Trophoblast cell (in vitro differentiated cells and primary cell): Measurements from ENCODE around the gene NPM3.

Experiments
- DNase-seq, 2 donors: peaks; one replicate each; pipeline ENCODE4 v3.0.0-alpha.2; 2016
- H2AFZ ChIP-seq: 2 replicates; pipeline ENCODE4 v1.6.1; 2013; ENCODE audit warnings: low read length, moderate library complexity, mild to moderate bottlenecking; ENCODE audit not compliant: insufficient read depth, poor library complexity
- H2AK5ac ChIP-seq: 2 replicates; pipeline ENCODE4 v1.6.1; 2013; ENCODE audit warnings: mild to moderate bottlenecking, low read length
- H2BK120ac ChIP-seq: 2 replicates; pipeline ENCODE4 v1.6.1; 2013; ENCODE audit warnings: low read length, mild to moderate bottlenecking, moderate library complexity; ENCODE audit not compliant: insufficient read depth, poor library complexity
- H2BK12ac ChIP-seq: 2 replicates; pipeline ENCODE4 v1.6.1; 2013; ENCODE audit warnings: mild to moderate bottlenecking, low read length, moderate library complexity
- H2BK5ac ChIP-seq: 2 replicates; pipeline ENCODE4 v1.6.1; 2013; ENCODE audit warnings: low read length, low read depth, moderate library complexity, mild to moderate bottlenecking; ENCODE audit not compliant: poor library complexity
- H3K14ac ChIP-seq: 2 replicates; pipeline ENCODE4 v1.6.1; 2013; ENCODE audit warnings: mild to moderate bottlenecking, low read length
- H3K18ac ChIP-seq: 2 replicates; pipeline ENCODE4 v1.6.1; 2013; ENCODE audit warnings: mild to moderate bottlenecking, low read length
- H3K23ac ChIP-seq: 2 replicates; pipeline ENCODE4 v1.6.1; 2013; ENCODE audit warnings: low read length
- H3K27ac ChIP-seq: 2 replicates; pipeline ENCODE4 v1.5.1; 2013; ENCODE audit warnings: low read depth, mild to moderate bottlenecking, inconsistent platforms, low read length, moderate library complexity
- H3K27me3 ChIP-seq: 2 replicates; pipeline ENCODE4 v1.6.1; 2013; ENCODE audit warnings: inconsistent platforms, mild to moderate bottlenecking, low read length, moderate library complexity; ENCODE audit not compliant: insufficient read depth
- H3K36me3 ChIP-seq, 2 experiments: 1 replicate in 1 of 2; 2 replicates in 1 of 2; pipeline ENCODE4 v1.6.1; 2013; ENCODE audit warnings: low read length in 2 of 2, mild to moderate bottlenecking in 2 of 2, moderate library complexity in 1 of 2; ENCODE audit not compliant: insufficient read depth in 2 of 2, control insufficient read depth in 1 of 2
- H3K4ac ChIP-seq: 2 replicates; pipeline ENCODE4 v1.6.1; 2013; ENCODE audit warnings: low read depth, mild to moderate bottlenecking, low read length, moderate library complexity
- H3K4me1 ChIP-seq, 2 experiments: 1 replicate in 1 of 2; 2 replicates in 1 of 2; pipeline ENCODE4 v1.6.1; 2013; ENCODE audit warnings: low read length in 2 of 2, mild to moderate bottlenecking in 2 of 2, moderate library complexity in 1 of 2; ENCODE audit not compliant: insufficient read depth in 2 of 2, control insufficient read depth in 1 of 2
- H3K4me2 ChIP-seq: 2 replicates; pipeline ENCODE4 v1.6.1; 2013; ENCODE audit warnings: inconsistent platforms, mild to moderate bottlenecking, low read length, moderate library complexity
- H3K4me3 ChIP-seq: 2 replicates; pipeline ENCODE4 v1.5.1; 2013; ENCODE audit warnings: mild to moderate bottlenecking, low read depth, low read length, inconsistent platforms
- H3K79me1 ChIP-seq: one replicate; pipeline ENCODE4 v1.6.1; 2013; ENCODE audit warnings: low read length
- H3K79me2 ChIP-seq: 2 replicates; pipeline ENCODE4 v1.6.1; 2013; ENCODE audit warnings: low read length, mild to moderate bottlenecking; ENCODE audit not compliant: control insufficient read depth, insufficient read depth, poor library complexity
- H3K9ac ChIP-seq: 2 replicates; pipeline ENCODE4 v1.6.1; 2013; ENCODE audit warnings: mild to moderate bottlenecking, low read length
- H3K9me3 ChIP-seq: 2 replicates; pipeline ENCODE4 v1.6.1; 2013; ENCODE audit warnings: low read depth, mild to moderate bottlenecking, control low read depth, inconsistent platforms, low read length; ENCODE audit not compliant: insufficient read depth
- H4K12ac ChIP-seq: 2 replicates; pipeline ENCODE4 v1.6.1; 2013; ENCODE audit warnings: low read depth, mild to moderate bottlenecking, low read length, moderate library complexity
- H4K8ac ChIP-seq: 2 replicates; pipeline ENCODE4 v1.6.1; 2013; ENCODE audit warnings: low read depth, mild to moderate bottlenecking, low read length, moderate library complexity
- H4K91ac ChIP-seq: one replicate; pipeline ENCODE4 v1.6.1; 2013; ENCODE audit warnings: low read depth, mild to moderate bottlenecking, low read length, moderate library complexity
- WGBS: extraction: QIAGEN DNeasy Blood & Tissue Kit; methylation state at CpG from one replicate; pipeline ENCODE4 v1.1.7; 2013; ENCODE audit warnings: missing lambda C conversion rate; ENCODE audit not compliant: insufficient read length, insufficient coverage; ENCODE audit errors: extremely low coverage; 5-methylcytosine and 5-hydroxymethylcytosine counted together

NPM3 gene

DNA sequence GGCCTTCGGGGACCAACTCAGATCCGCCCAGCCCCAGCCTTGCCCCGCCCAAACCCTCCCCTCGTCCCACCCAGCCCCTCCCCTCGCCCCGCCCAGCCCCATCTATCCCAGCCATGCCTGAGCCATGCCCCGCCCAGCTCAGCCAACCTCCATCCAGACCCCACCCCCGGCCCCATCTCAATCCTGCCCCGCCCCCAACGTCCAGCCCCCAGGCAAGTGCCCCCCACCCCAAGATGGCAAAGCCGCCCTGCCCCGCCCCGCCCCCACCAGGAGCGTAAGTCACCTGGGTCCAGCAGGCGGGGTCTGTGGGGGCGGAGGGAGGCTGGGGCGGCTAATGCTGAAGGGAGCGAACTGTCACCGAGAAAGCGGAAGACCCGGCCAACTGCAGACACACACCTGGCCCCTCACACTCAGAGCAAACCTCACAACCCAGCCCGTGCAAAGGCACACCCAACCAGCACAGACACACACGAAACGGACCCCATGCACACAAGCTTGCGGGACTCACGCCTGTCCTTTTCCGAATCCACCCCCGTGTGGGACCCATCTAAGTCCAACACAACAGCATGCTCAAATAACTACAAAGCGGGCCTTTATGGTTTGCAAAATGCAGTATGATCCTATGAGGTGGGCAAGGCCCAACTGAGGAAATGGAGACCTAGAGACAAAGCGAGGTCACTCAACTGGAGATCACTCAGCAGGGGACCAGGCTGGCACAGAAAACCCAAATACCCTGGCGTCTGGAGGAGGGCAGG lies 46.5 kb upstream of the NPM3 start:
- H3K23ac ChIP-seq, result no peak overlapping the region
- H3K4me3 ChIP-seq, result peak overlapping the region; percentile 82
- H3K79me1 ChIP-seq, result peaks cover 2% of the 10 kb centered on the region
- H2BK5ac ChIP-seq, result no peak overlapping the region
- no peak overlapping the region for H3K14ac ChIP-seq
- peak overlapping the region; percentile 91 for H3K4me2 ChIP-seq
- no CpG with 5 or more reads among the region's 31 CpGs for WGBS
- peaks cover 7% of the 10 kb centered on the region for H3K9me3 ChIP-seq
- DNase-seq, result peak in 1 of 2 donors; percentile 59
- H3K27me3 ChIP-seq, result no peaks in the 10 kb centered on the region
- no peak overlapping the region for H3K9ac ChIP-seq
- H3K27ac ChIP-seq, result no peak overlapping the region
- H2AFZ ChIP-seq, result peak overlapping the region; percentile 26
- H3K4ac ChIP-seq, result no peak overlapping the region
- no peak overlapping the region for H2AK5ac ChIP-seq
- peak overlapping the region; percentile 7 for H4K8ac ChIP-seq
- no peaks in the 10 kb centered on the region for H3K79me2 ChIP-seq
- H2BK120ac ChIP-seq, result no peak overlapping the region
- no peak overlapping the region for H3K18ac ChIP-seq
- no peak overlapping the region for H4K12ac ChIP-seq
- H4K91ac ChIP-seq, result no peak overlapping the region
- H2BK12ac ChIP-seq, result no peak overlapping the region
- peaks cover 14% of the 10 kb centered on the region in 2 experiments for H3K4me1 ChIP-seq
- peaks cover 0 to 8% of the 10 kb centered on the region in 2 experiments for H3K36me3 ChIP-seq

DNA sequence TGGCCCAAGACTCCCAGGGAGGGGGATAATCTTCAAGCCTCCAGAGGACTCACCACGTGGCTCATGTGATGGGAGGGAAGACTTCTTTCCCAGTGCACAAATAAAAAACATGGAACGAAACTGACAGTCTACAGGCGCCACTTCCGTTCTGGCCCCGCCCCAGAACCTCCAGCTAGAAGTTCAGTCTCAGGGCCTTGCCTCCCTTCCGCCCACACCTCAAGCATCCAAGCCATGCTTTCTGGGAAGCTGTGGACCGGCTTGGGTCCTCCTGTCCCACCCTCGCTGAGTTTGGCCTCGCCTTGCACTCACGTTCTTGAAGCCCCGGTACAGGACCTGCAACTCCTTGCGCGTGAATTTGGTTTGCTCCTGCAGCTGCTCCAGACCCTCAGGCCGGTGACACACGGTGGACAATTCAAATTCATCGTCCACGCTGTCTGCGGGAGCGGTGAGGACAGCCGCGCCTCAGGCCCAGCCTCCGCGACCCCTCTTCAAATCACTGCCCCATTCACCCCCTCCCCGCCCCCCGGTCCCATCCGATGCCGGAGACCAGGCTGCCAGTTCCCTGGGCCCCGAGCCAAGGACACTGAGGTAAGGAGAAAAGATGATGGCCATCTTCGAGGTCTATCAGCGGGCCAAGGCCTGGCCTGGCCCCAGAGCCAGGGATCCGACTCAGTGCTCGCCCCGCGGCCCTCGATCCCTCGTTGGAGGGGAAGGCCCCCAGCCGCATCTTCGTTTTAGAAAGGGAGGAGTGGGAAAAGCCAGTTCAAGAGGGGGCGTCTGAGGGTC lies 45.7 kb upstream of the NPM3 start:
- Histone ChIP-seq H3K79me2 (no peaks in the 10 kb centered on the region), H3K18ac (no peak overlapping the region), H3K4me2 (peak overlapping the region; percentile 54), H4K91ac (no peak overlapping the region), H3K79me1 (peaks cover 2% of the 10 kb centered on the region), H2AK5ac (no peak overlapping the region), H3K14ac (no peak overlapping the region), H3K4ac (peak overlapping the region; percentile 38), H4K12ac (no peak overlapping the region), H3K27me3 (no peaks in the 10 kb centered on the region), H3K23ac (no peak overlapping the region), H3K9me3 (peaks cover 4% of the 10 kb centered on the region), H3K4me1 (peaks cover 14% of the 10 kb centered on the region in 2 experiments), H3K36me3 (peaks cover 0 to 8% of the 10 kb centered on the region in 2 experiments), H4K8ac (no peak overlapping the region), H2BK120ac (no peak overlapping the region), H2BK5ac (no peak overlapping the region), H3K4me3 (no peak overlapping the region), H2AFZ (no peak overlapping the region), H3K9ac (no peak overlapping the region), H3K27ac (no peak overlapping the region), H2BK12ac (peak overlapping the region; percentile 23)
- no CpG with 5 or more reads among the region's 39 CpGs for WGBS
- DNase-seq, result no peak

DNA sequence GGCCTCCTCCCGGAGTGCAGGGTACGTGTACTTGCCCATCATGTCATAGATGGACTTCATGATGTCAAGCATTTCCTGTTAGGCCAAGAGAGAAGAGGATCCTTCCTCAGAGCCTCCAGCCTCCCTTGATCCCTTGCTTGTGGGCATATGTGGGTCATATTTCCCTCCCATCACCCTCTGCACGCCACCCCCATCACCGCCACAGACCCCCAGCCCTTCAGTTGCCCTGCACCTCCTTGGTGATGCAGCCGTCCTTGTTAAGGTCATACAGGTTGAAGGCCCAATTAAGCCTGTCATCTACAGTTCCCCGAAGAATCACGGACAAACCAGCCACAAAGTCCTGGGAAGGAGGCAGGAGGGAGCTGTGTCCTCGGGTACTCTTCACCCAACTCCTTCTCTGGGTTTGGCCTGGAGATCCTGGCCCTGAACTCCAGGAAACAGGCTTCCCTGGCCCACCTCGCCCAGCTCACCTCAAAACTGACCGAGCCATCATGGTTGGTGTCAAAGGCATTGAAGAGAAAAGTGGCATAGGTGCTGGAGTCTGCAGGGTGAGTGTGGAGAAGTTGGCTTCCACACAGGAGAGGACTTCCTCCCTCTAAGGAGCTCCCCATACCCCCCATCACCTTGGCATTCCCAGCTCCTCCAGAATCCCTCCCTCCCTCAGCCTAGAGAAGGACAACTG lies 44.8 kb upstream of the NPM3 start:
- H3K27me3 ChIP-seq, result no peaks in the 10 kb centered on the region
- no CpG with 5 or more reads among the region's 10 CpGs for WGBS

DNA sequence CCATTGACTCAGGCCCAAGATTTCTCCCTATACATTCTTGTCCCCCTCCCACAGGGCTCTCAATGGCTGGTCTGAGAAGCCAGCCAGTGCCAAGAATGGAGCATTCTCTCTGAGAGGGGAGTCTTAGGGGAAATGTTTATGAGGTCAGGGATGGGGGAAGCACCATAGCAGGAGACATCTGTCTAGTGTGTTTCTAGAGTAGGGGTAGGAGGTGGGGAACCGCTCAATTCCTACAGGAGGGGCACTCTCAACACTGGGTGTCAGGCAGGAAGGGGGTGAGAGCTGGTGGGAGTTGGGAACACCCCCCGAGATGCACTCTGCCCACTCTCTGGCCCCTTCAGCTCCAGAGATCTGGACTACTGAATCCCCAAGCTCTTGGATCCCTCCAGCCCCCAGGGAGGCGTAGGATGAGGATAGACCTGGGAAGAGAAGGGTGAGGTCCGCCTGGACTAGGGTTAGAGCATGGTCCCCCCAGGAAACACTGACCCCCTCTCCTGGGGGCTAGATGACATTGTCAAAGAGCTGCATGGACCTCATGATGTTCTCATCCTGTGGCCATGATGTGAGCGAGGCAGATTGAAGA lies 43.7 kb upstream of the NPM3 start:
- Histone ChIP-seq H2BK120ac (no peak overlapping the region), H2AK5ac (no peak overlapping the region), H3K4me1 (peaks cover 14% of the 10 kb centered on the region in 2 experiments), H3K4me2 (no peak overlapping the region), H3K9ac (no peak overlapping the region), H3K79me1 (peaks cover 2% of the 10 kb centered on the region), H4K12ac (no peak overlapping the region), H3K9me3 (peaks cover 4% of the 10 kb centered on the region), H3K27ac (no peak overlapping the region), H3K23ac (no peak overlapping the region), H3K18ac (no peak overlapping the region), H2BK5ac (no peak overlapping the region), H3K4me3 (no peak overlapping the region), H3K36me3 (peaks cover 0 to 8% of the 10 kb centered on the region in 2 experiments), H2AFZ (no peak overlapping the region), H3K4ac (no peak overlapping the region), H2BK12ac (no peak overlapping the region), H3K14ac (no peak overlapping the region), H4K8ac (no peak overlapping the region), H3K27me3 (no peaks in the 10 kb centered on the region), H4K91ac (no peak overlapping the region), H3K79me2 (no peaks in the 10 kb centered on the region)
- no peak for DNase-seq
- no CpG with 5 or more reads among the region's 5 CpGs for WGBS

More for the DNA sequence above, 44.8 kb upstream of the NPM3 start:
- no peaks in the 10 kb centered on the region for H3K79me2 ChIP-seq
- no peak overlapping the region for H4K8ac ChIP-seq
- peaks cover 4% of the 10 kb centered on the region for H3K9me3 ChIP-seq
- no peak overlapping the region for H4K91ac ChIP-seq
- H3K18ac ChIP-seq, result no peak overlapping the region
- H3K4me2 ChIP-seq, result no peak overlapping the region
- H2BK120ac ChIP-seq, result no peak overlapping the region
- no peak overlapping the region for H3K23ac ChIP-seq
- H2AFZ ChIP-seq, result no peak overlapping the region
- H3K9ac ChIP-seq, result no peak overlapping the region
- no peak overlapping the region for H3K27ac ChIP-seq
- H2AK5ac ChIP-seq, result no peak overlapping the region
- H3K4me1 ChIP-seq, result peaks cover 14% of the 10 kb centered on the region in 2 experiments
- DNase-seq, result no peak
- H3K4me3 ChIP-seq, result no peak overlapping the region
- no peak overlapping the region for H3K4ac ChIP-seq
- no peak overlapping the region for H4K12ac ChIP-seq
- no peak overlapping the region for H2BK5ac ChIP-seq
- no peak overlapping the region for H3K14ac ChIP-seq
- peaks cover 0 to 8% of the 10 kb centered on the region in 2 experiments for H3K36me3 ChIP-seq
- no peak overlapping the region for H2BK12ac ChIP-seq
- H3K79me1 ChIP-seq, result peaks cover 2% of the 10 kb centered on the region
